ENCODE results near the gene THADA.

- TF ChIP-seq CTCF (IDR thresholded peaks at IDR 0.05; ENCODE audit: low read depth, low read length, poor library complexity, severe bottlenecking): no peak
- TF ChIP-seq EZH2phosphoT487 (IDR thresholded peaks at IDR 0.05; ENCODE audit: borderline replicate concordance, low read length): no peak
These were observed 272.0 kb downstream of the THADA start for GRCh38 chr2:43323857-43324256.

All from DOHH2 (cell line).